A673 (cell line): ENCODE measurements around the gene ZBTB8A. TPM values are rescaled to one million over a fixed set of nuclear protein-coding genes. Genes with fewer than 3 reads are reported as not detected.

Experiments
- BruUV-seq: library from RNA; stranded (reverse); fragments of 400-500 nt; replicated peaks from 2 replicates; lab custom pipeline; 2021; lab: Mats Ljungman, UMichigan
- CTCF ChIA-PET: fragments of 300-600 bp; sonication (Branson Sonifier 250); formaldehyde crosslinking; loops from one replicate; lab custom pipeline; 2022; ENCODE audit warnings: antibody characterized with exemption; lab: Charles Lee
- POLR2A ChIA-PET: fragments of 300-600 bp; sonication (Branson Sonifier 250); formaldehyde crosslinking; loops from one replicate; lab custom pipeline; 2022; ENCODE audit warnings: antibody characterized with exemption; ENCODE audit not compliant: low non-redundant PET; lab: Charles Lee
- DNase-seq: peaks from one replicate; pipeline ENCODE4 v3.0.0-alpha.2; 2015; ENCODE audit warnings: low spot score
- H3K27ac ChIP-seq: fragments of 200-600 bp; sonication (generic); 2 replicates; pipeline ENCODE4 v1.5.1; 2016; ENCODE audit warnings: mixed run types, low read depth, mild to moderate bottlenecking, mixed read lengths, antibody characterized with exemption, low read length; ENCODE audit not compliant: poor library complexity, severe bottlenecking
- H3K27me3 ChIP-seq: fragments of 200-600 bp; sonication (generic); replicated peaks from 2 replicates; pipeline ENCODE4 v1.6.1; 2017; ENCODE audit warnings: mixed run types, low read depth, mild to moderate bottlenecking, mixed read lengths, antibody characterized with exemption, low read length; ENCODE audit not compliant: insufficient read depth, poor library complexity
- H3K36me3 ChIP-seq: fragments of 200-600 bp; sonication (generic); 2 replicates; pipeline ENCODE4 v1.6.1; 2016; ENCODE audit warnings: mixed run types, mild to moderate bottlenecking, mixed read lengths, antibody characterized with exemption, low read length; ENCODE audit not compliant: insufficient read depth, poor library complexity, severe bottlenecking
- H3K4me1 ChIP-seq: fragments of 200-600 bp; sonication (generic); 2 replicates; pipeline ENCODE4 v1.6.1; 2017; ENCODE audit warnings: mixed run types, mild to moderate bottlenecking, mixed read lengths, antibody characterized with exemption, low read length; ENCODE audit not compliant: insufficient read depth, poor library complexity, severe bottlenecking
- H3K4me3 ChIP-seq: fragments of 200-600 bp; sonication (generic); 2 replicates; pipeline ENCODE4 v1.5.1; 2016; ENCODE audit warnings: low read depth, mixed run types, mild to moderate bottlenecking, mixed read lengths, low read length; ENCODE audit not compliant: poor library complexity, severe bottlenecking
- H3K9me3 ChIP-seq: fragments of 200-600 bp; sonication (generic); 2 replicates; pipeline ENCODE4 v1.6.1; 2016; ENCODE audit warnings: mixed run types, low read depth, mild to moderate bottlenecking, mixed read lengths, antibody characterized with exemption, low read length; ENCODE audit not compliant: poor library complexity, severe bottlenecking
- EZH2 ChIP-seq: fragments of 200-600 bp; sonication (generic); IDR thresholded peaks from 2 replicates; pipeline ENCODE4 v1.6.1; 2017; ENCODE audit warnings: borderline replicate concordance, low read depth, mild to moderate bottlenecking, mixed read lengths, antibody characterized with exemption, low read length; ENCODE audit not compliant: poor library complexity, severe bottlenecking
- intact Hi-C: fragments of 100-400 bp; cut with micrococcal nuclease; formaldehyde crosslinking; loops from one replicate; pipeline ENCODE4 v1.10.0; 2022; ENCODE audit not compliant: unreplicated experiment
- total RNA-seq: library from RNA; stranded (reverse); gene quantifications from 2 replicates; pipeline ENCODE4 v1.2.3, GENCODE V29; 2021
- TF ChIP-seq, protein P1 (sequence below): fragments of 300-800, 200-600 bp; sonication (generic); conservative IDR thresholded peaks from 2 replicates; pipeline ENCODE4 v1.5.1; 2017; ENCODE audit warnings: low read depth, mild to moderate bottlenecking, antibody characterized with exemption, low read length, moderate library complexity, mixed read lengths

The ZBTB8A gene
- total RNA-seq, 1 experiment from 2014 or later: 6.4 TPM

DNA sequence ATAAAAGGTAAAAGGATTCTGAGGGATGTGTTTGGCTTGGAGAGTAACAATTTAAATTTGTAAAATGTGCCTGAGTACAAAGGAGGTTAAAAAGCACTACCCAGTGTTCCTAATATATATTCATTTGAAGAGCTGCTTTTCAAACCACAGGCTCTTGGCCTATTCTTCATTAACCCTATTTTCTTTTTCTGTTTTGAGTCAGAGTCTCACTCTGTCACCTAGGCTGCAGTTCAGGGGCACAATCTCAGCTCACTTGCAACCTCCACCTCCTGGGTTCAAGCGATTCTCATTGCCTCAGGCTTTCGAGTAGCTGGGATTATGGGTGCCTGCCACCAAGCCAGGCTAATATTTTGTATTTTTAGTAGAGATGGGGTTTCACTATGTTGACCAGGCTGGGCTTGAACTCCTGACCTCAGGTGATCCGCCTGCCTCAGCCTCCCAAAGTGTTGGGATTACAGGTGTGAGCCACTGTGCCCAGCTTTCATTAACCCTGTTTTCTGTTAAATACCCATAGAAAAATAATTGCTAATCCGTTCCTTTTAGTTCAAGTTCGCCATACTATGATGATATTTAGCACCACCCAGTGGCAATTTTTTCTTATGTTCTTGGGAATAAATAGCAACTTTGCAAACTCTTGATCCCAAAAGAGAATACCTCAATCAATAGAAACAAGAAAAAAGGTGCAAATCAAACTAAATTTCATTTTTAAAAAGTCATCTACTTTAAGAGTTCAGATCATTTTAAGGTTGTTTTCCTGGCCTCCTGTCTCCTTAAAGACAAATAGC lies 80.7 kb downstream of the ZBTB8A start:
- Histone ChIP-seq H3K27me3 (no peaks in the 10 kb centered on the region), H3K27ac (no peak overlapping the region), H3K4me3 (no peak overlapping the region), H3K36me3 (no peaks in the 10 kb centered on the region), H3K9me3 (no peaks in the 10 kb centered on the region), H3K4me1 (no peaks in the 10 kb centered on the region)
- no TSS peak for BruUV-seq
- TF ChIP-seq, protein P1, sequence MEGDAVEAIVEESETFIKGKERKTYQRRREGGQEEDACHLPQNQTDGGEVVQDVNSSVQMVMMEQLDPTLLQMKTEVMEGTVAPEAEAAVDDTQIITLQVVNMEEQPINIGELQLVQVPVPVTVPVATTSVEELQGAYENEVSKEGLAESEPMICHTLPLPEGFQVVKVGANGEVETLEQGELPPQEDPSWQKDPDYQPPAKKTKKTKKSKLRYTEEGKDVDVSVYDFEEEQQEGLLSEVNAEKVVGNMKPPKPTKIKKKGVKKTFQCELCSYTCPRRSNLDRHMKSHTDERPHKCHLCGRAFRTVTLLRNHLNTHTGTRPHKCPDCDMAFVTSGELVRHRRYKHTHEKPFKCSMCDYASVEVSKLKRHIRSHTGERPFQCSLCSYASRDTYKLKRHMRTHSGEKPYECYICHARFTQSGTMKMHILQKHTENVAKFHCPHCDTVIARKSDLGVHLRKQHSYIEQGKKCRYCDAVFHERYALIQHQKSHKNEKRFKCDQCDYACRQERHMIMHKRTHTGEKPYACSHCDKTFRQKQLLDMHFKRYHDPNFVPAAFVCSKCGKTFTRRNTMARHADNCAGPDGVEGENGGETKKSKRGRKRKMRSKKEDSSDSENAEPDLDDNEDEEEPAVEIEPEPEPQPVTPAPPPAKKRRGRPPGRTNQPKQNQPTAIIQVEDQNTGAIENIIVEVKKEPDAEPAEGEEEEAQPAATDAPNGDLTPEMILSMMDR: peak; percentile 41; the same call in 1 of the 2 replicates
- no peak for TF ChIP-seq EZH2
- CTCF ChIA-PET: no interaction called here
- intact Hi-C loops: no loop called here
- POLR2A ChIA-PET: no interaction called here
- peak; percentile 33 for DNase-seq

DNA sequence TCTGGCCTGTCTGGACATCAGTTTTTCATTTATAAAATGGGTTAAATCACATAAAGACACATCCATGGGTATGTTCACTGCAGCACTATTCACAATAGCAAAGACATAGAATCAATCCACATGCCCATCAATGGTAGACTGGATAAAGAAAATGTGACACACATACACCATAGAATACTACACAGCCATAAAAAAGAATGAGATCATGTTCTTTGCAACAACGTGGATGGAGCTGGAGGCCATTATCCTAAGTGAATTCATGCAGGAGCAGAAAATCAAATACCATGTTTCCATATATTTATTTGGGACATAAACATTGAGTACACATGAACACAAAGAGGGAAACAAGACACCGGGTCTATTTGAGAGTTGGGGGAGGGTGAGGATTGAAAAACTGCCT lies 83.0 kb downstream of the ZBTB8A start:
- ChIA-PET POLR2A (no interaction called here), CTCF (no interaction called here)
- no peak for DNase-seq
- H3K27ac ChIP-seq: no peak overlapping the region
- no peaks in the 10 kb centered on the region for H3K27me3 ChIP-seq
- no peaks in the 10 kb centered on the region for H3K9me3 ChIP-seq
- TF ChIP-seq, protein P1: no peak
- TF ChIP-seq EZH2: no peak
- BruUV-seq: no TSS peak
- peaks cover 3% of the 10 kb centered on the region for H3K36me3 ChIP-seq
- intact Hi-C loops: no loop called here
- no peak overlapping the region for H3K4me3 ChIP-seq
- H3K4me1 ChIP-seq: no peaks in the 10 kb centered on the region

DNA sequence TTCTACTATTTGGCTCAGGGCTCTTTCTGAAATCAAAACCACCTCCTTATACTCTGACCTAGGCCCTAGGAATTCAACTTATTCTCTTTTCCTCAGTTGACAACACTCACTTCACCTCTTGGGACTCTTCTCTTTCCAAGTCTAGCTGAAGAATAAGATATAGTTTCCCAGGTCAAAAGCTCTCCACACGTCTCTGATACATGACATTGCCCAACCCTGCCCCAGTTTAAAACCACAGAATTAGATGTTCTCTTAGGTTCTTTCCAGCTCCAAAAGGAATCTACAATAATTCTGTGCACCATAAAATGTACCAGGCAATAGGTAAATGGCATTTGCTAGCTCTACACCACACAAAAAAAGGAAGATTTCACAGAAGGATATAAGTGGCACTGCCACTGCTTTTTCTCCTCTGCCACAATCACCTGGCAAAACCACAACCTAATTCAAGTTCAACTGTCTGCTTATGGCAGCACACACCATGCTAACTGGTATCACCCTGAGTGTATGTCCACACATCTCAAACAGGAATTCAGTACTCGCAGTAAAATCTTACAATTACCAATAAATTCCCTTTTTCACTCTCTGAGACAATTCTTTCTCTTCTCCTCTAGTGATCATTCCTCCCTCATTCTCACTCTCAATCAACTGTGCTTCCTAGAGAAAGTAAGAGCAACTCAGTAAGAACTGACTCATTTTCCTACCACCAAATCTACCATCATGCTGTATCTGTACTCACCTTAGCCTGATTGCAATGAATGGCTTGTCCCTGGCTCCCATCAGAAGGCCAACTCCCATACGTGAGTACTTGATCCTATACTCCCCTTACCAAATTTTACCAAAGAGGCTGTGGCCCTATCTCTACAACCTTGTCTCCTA lies 83.8 kb downstream of the ZBTB8A start:
- no peak for DNase-seq
- Histone ChIP-seq H3K4me1 (no peaks in the 10 kb centered on the region), H3K9me3 (no peaks in the 10 kb centered on the region), H3K36me3 (peaks cover 3% of the 10 kb centered on the region), H3K4me3 (no peak overlapping the region), H3K27ac (no peak overlapping the region), H3K27me3 (no peaks in the 10 kb centered on the region)
- ChIA-PET CTCF (no interaction called here), POLR2A (no interaction called here)
- intact Hi-C loops: no loop called here
- no TSS peak for BruUV-seq
- TF ChIP-seq, protein P1: no peak
- no peak for TF ChIP-seq EZH2
